ENCODE results near the gene OR52B2.

DNA sequence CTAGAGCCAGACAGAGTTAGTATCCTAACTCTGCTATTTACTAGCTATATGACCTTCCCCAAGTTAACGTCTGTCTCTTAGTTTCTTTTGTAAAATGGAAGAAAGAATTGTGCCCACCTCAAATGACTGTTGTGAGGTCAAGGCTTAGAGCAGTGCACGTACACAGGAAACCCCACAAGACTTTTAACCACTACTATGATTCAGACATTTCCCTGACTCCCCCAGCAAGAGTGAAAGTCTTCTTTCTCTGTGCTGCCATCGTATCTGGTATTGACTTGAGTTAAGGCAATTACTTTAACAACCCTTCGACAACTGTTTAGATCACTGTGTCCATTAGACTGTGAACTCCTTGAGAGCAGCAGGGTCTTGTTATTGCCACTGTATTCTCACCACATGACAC is 26.3 kb upstream of the OR52B2 start:
- TF ChIP-seq CTCF (conservative IDR thresholded peaks at IDR 0.05; ENCODE audit: low read length) = no peak
- TF ChIP-seq EZH2phosphoT487 (IDR thresholded peaks at IDR 0.05; ENCODE audit: borderline replicate concordance) = no peak
